Mucosa of descending colon (tissue), 3 donors: ENCODE results near the gene RASSF7. TPM values are rescaled to one million over a fixed set of nuclear protein-coding genes. Genes with fewer than 3 reads are reported as not detected.

Source experiments
- ATAC-seq: fragments of 200-7000 bp; cut with Tn5 transposase; one replicate; pipeline ENCODE4 v1.9.1; 2020; ENCODE audit warnings: mild to moderate bottlenecking, moderate library complexity
- DNase-seq, 3 donors: peaks; one replicate each; pipeline ENCODE4 v3.0.0-alpha.2; 2020
- H3K36me3 ChIP-seq: fragments of 200-600 bp; one replicate; pipeline ENCODE4 v1.8.0; 2021; ENCODE audit warnings: low read depth, mild to moderate bottlenecking
- H3K4me1 ChIP-seq: fragments of 200-600 bp; one replicate; pipeline ENCODE4 v1.8.0; 2021; ENCODE audit warnings: low read depth, mild to moderate bottlenecking
- H3K4me3 ChIP-seq: fragments of 200-600 bp; one replicate; pipeline ENCODE4 v1.8.0; 2021; ENCODE audit warnings: mild to moderate bottlenecking
- H3K9me3 ChIP-seq: fragments of 200-600 bp; one replicate; pipeline ENCODE4 v1.8.0; 2021; ENCODE audit warnings: mild to moderate bottlenecking
- intact Hi-C, 2 donors: fragments of 100-400 bp; cut with DNase I in 1 of 2; cut with micrococcal nuclease in 1 of 2; formaldehyde crosslinking; loops; one replicate each; pipeline versions ENCODE4 v1.11.0 to v1.11.1; 2022; cut with DNase I, micrococcal nuclease
- total RNA-seq, 3 donors: library from RNA; stranded (reverse); fragmentation: NEBNext Ultra II Directional in 2 of 3; extraction: Animal tissue kit (Norgen Biotek cat#: 25700) in 2 of 3; gene quantifications; one replicate each; pipeline versions ENCODE4 v1.2.1 to v1.2.4, GENCODE V29; 2021 to 2023
- TF ChIP-seq, protein P1 (sequence below): fragments of 200-600 bp; IDR thresholded peaks from one replicate; pipeline ENCODE4 v1.8.0; 2022; ENCODE audit warnings: antibody characterized with exemption, mild to moderate bottlenecking
- donor health status: DM: no; HTN: no; CAD: no; lungs with moderate emphysema.
- donor health status: DM: no; HTN: no; CAD: no.
- donor health status: DM: no; HTN: yes; CAD: no.

Gene RASSF7
- total RNA-seq, 3 donors from 2014 or later: 45.7 to 108 (median 83.7) TPM

DNA sequence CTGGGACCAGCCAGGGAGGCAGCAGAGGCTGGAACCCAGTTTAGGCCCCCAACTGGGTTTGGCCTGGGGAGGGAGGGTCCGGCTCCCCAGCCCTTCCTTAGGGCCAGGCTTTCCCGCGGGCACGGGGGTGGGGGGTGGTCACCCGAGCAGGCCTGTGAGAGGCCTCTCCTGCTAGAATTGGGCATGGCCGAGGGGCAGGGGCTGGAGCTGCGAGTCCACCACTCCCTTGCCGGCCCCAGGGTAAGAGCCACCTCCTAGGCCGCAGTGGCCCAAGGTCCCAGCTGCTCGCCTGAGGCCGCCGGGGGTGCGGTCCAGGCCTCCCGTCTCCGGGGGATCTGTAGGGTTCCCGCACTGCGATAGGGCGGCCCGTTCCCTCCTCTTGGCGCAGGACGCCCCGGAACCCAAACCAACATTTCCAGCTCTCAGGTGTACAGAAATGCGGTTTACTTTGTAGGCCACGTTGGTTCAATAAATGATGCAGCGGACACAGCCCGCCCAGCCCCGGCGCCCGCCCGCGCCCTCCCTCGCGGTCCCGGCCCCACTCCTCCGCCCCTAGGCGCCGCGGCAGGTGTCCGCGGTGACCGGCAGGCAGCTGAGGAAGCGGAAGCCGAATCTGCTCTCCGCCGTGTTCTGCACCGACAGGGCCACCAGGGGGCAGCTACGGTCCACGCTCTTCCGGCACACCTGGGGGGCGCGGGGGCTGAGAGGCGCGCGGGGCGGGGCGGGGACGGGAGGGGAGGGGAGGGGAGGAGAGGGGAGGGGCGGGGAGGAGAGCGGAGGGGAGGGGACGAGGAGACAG, 6.1 kb upstream of the RASSF7 start:
- Histone ChIP-seq H3K36me3 (no peaks in the 10 kb centered on the region), H3K4me3 (no peak overlapping the region), H3K4me1 (peaks cover 24% of the 10 kb centered on the region), H3K9me3 (no peaks in the 10 kb centered on the region)
- ATAC-seq (peak; percentile 82), DNase-seq (peak; percentile 80 to 87 (median 86))
- intact Hi-C loops: loop anchor here (10.0 kb wide), 1 partner anchor 170 kb away; no protein-coding TSS in a partner anchor
- TF ChIP-seq, protein P1, sequence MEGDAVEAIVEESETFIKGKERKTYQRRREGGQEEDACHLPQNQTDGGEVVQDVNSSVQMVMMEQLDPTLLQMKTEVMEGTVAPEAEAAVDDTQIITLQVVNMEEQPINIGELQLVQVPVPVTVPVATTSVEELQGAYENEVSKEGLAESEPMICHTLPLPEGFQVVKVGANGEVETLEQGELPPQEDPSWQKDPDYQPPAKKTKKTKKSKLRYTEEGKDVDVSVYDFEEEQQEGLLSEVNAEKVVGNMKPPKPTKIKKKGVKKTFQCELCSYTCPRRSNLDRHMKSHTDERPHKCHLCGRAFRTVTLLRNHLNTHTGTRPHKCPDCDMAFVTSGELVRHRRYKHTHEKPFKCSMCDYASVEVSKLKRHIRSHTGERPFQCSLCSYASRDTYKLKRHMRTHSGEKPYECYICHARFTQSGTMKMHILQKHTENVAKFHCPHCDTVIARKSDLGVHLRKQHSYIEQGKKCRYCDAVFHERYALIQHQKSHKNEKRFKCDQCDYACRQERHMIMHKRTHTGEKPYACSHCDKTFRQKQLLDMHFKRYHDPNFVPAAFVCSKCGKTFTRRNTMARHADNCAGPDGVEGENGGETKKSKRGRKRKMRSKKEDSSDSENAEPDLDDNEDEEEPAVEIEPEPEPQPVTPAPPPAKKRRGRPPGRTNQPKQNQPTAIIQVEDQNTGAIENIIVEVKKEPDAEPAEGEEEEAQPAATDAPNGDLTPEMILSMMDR: peak; percentile 41

DNA sequence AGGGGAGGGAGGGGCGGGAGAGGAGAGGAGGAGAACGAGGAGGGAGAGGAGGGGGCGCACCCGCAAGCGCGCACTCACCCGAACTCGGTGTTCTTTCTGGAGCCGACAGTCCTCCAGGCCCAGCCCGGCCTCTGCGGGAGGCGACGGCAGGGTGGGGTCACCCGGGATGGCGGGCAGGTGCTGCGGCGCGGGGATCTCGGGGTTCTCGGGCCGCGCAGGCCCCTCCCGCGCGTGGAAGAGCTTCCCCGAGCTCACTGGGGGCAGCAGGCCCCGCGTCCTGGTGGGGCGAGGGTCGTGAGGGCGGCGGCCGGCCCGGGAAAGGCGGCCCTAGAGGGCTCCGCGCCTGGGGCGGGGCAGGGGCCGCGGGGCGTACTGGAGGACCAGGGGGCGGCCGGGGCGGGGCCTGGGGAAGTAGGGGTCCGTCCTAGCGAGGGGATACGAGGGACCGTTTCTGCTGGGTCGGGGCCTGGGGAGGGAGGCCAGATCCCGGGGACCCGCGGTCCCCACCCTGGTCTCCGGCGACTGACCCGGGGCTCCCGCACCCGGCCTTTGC, 5.5 kb upstream of the RASSF7 start:
- ATAC-seq (peak; percentile 5), DNase-seq (peak in 1 of 3 donors; percentile 67)
- intact Hi-C loops: loop anchor here (10.0 kb wide), 1 partner anchor 169 kb away; no protein-coding TSS in a partner anchor
- Histone ChIP-seq H3K36me3 (no peaks in the 10 kb centered on the region), H3K9me3 (no peaks in the 10 kb centered on the region), H3K4me3 (no peak overlapping the region), H3K4me1 (peaks cover 29% of the 10 kb centered on the region)
- TF ChIP-seq, protein P1: no peak

DNA sequence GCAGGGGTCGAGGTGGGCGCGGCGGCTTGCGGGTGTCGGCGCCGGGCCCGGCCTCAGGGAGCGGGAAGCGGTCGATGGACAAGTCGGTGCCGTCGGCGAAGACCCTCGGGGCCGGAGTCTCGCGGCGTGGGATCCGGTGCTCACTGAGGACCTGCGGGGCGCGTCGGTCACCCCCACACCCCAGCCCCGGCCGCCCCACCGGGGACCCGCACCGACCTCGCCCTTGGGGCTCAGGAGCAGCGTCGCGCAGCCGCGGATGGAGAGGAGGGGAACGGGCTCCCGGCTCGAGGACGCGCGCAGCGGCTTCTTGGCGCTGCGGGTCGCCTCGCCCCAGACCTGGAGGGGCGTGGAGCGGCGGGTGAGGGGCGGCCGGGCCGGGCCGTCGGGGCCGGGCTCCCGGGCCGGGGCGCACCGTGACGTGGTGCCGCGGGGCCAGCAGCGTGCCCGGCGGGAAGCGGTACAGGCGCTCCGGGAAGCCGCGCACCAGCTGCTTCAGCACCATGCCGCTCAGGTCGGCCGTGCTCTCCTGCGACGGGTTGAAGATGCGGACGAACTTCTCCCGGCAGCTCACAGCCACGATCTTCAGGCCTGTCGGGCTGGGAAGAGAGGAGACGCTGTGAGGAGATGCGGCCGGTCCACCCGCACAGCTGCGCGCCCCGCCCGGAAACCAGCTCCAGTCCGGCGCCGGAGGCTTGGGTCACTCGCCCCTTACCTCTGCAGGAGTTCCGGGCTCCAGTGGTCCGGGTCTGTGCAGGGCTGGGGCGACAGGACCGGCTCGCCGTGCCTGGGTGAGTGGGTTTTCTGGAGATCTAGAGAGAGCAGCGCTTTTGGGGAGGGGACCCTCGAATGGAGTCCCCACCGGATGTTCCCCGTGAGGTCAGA, 4.7 kb upstream of the RASSF7 start:
- ATAC-seq: no peak
- Histone ChIP-seq H3K36me3 (no peaks in the 10 kb centered on the region), H3K4me3 (no peak overlapping the region), H3K9me3 (no peaks in the 10 kb centered on the region), H3K4me1 (peaks cover 29% of the 10 kb centered on the region)
- DNase-seq: peak in 1 of 3 donors; percentile 55
- TF ChIP-seq, protein P1: no peak
- intact Hi-C loops: loop anchor here (10.0 kb wide), 1 partner anchor 169 kb away; no protein-coding TSS in a partner anchor

DNA sequence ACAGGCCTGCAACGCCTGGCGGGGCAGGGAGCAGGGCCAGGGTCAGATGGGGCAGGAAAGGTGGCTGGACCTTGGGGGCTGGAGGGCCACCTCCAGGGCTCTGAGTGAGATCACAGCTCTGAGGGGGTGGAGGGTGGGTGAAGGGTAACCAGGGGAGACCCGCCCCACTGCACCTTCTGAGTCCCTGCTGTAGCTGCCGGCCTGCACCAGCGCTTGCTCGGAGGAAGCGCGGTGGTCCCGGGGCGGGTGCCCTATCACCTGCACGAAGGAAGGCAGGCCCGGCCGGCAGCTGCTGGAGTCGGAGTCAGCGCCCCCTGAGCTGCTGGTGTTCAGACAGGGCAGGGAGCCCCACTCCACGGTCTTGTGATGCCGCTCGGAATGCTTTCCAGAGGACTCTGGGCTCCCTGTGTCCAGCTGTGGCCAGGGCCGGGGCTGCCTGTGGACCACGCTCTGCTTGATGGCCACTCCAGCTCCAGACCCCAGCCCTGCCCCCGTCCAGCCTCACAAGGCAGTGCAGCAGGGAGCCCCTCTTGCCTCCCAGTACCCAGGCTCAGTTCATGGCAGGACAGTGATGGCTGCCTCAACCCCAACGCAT, 4.0 kb upstream of the RASSF7 start:
- Histone ChIP-seq H3K4me3 (no peak overlapping the region), H3K4me1 (peaks cover 32% of the 10 kb centered on the region), H3K9me3 (no peaks in the 10 kb centered on the region), H3K36me3 (no peaks in the 10 kb centered on the region)
- no peak for DNase-seq
- TF ChIP-seq, protein P1: no peak
- intact Hi-C loops: loop anchor here (10.0 kb wide), 1 partner anchor 168 kb away; no protein-coding TSS in a partner anchor
- ATAC-seq: no peak
